NCI-H2029 treated with DMSO at 0.1 percent for 48 hours (cell line): ENCODE data around the gene MMRN2.

Experiments used
- DNase-seq: peaks from one replicate; lab custom pipeline; 2025; lab: John Stamatoyannopoulos, UW

The MMRN2 gene

GRCh38 chr10:86970162-86970981, 13.0 kb upstream of the MMRN2 start:
- DNase-seq: no peak

GRCh38 chr10:86969421-86970041, 12.1 kb upstream of the MMRN2 start:
- DNase-seq: no peak

GRCh38 chr10:86968994-86969355, 11.6 kb upstream of the MMRN2 start:
- no peak for DNase-seq

DNA sequence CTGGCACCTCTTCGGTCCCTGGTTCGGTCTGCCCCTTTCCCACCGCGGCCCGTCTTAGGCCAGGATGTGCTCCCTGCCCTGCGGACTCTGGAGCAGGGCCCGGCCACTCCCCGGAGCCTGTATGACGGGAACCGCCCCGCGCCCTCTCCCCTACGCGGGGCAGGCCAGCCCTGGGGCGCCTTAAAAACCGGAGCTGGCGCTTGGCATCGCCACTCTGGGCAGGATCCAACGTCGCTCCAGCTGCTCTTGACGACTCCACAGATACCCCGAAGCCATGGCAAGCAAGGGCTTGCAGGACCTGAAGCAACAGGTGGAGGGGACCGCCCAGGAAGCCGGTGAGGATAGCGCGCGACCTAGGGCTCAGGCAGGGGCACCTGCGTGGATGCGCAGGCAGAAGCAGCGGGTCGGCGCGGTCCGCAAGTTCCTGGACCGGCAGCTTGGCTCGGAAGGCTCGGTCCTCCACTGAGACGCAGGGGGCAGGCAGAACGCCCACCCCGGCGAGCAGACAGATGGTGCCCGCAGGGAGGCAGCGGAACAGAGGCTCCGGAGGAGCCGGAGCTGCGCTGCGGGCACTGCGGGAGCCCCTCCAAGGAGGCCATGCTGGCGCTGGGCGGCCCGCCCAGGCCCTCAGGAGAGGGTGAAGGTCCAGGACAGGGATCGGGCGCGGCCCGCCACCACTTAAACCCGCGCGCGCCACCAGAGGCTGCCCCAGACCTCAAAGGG, 11.0 kb upstream of the MMRN2 start, which contains the start of gene ADIRF:
Gene ADIRF, plus strand, starts transcription at position 212 of the 723 bp plus-strand sequence. Its CDS starts 63 bp downstream, at position 275.
- DNase-seq: no peak

- no peak for DNase-seq
These were observed 10.1 kb upstream of the MMRN2 start for GRCh38 chr10:86967481-86967941.

DNA sequence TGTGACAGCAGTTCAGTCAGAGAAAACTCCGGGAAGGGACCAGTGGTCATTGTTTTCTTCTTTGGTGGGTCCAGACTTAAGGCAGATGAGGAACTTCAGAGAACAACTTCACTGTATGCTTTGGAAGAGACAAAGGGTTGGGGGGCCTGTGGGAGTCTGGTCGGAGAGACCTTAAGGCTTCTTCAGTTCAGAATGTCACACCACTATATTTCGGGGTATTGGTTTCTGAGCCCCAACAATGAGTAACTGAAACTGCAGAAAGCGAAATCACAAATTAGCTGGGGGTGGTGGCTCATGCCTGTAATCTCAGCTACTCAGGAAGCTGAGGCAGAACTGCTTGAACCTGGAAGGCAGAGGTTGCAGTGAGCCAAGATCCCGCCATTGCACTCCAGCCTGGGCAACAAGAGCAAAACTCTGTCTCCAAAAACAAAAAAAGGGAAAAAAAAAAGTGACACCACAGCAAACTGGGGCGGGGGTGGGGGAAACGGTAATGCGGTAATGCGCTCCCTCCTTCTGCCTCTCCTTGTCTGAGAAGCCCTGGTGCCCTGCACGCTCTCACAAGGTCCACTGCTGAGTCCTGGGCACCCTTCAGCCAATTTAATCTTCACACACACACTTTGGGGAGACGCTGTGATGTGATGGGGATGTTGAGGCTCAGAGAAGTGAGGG, 8.7 kb upstream of the MMRN2 start:
- DNase-seq: no peak

GRCh38 chr10:86964847-86965190, 7.4 kb upstream of the MMRN2 start:
- no peak for DNase-seq

GRCh38 chr10:86964061-86964846, 6.8 kb upstream of the MMRN2 start:
- DNase-seq: no peak

- DNase-seq: no peak
These were observed 6.0 kb upstream of the MMRN2 start for GRCh38 chr10:86963341-86963919.

- DNase-seq: no peak
These were observed 5.5 kb upstream of the MMRN2 start for GRCh38 chr10:86962981-86963310.

- DNase-seq: no peak
These were observed 4.9 kb upstream of the MMRN2 start for GRCh38 chr10:86962136-86962980.

DNA sequence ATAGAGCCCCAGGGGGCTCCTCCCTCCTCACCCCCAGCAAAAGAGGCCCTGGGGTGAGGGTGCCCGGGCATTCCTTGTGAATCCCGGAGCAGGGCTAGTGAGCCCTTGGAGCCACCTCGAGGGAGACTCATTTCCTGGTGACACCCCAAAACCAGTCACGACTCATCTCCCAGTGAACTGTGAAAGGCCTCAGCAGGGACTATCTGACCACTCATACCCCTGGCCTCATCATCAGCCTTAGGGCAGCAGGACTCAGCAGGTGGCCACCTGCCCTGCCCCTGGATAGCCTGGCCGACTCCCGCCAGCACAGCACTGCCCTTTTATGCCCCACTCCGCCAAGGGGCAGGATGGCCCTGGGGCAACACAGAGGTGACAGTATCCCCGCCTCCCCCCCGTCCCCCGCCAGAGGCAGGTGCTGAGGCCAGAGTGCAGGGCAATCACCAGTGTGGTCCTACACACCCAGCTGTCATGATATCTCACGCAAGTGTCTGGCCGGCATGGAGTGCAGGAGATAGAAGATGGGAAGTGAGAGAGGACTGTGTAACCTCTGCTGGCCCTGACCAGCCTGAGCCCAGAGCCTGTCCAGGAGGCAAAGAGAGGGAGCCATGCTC, 4.2 kb upstream of the MMRN2 start:
- DNase-seq: no peak

- no peak for DNase-seq
These were observed 3.5 kb upstream of the MMRN2 start for GRCh38 chr10:86960863-86961434.

DNA sequence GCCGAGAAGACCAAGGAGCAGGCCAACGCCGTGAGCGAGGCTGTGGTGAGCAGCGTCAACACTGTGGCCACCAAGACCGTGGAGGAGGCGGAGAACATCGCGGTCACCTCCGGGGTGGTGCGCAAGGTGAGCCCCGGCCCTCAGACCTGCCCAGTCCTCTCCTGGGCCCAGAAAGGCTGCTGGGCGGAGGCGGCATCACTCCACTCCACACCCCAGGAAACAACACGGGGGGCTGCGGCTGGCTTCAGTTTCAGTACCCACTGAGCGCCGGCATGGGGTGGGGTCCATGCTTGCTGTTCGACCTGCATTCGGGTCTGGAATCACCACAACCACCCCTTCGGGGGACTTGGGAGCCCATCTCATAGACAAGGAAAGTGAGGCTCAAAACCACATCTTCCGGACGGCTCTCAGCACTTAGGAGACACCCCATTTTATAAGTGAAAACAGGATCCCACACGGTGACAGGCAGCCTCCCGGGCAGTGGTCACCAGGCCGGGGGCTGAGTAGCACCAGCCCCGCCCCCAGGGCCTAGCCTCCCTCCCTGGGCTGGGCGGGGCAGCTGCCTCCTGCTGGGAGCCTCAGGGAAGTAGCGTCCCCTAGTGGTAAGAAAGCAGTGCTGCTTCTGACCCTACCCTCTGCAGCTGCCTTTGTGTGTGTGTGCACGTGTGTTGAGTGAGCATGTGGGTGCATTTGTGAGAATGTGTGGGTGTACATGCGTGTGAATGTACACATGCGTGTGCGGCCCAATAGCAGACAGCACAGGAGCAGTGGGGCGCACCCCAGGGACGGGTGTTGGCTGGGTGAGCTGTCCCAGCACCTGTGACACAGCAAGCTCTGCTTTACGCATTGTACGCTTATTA, 2.8 kb upstream of the MMRN2 start:
- DNase-seq: no peak

DNA sequence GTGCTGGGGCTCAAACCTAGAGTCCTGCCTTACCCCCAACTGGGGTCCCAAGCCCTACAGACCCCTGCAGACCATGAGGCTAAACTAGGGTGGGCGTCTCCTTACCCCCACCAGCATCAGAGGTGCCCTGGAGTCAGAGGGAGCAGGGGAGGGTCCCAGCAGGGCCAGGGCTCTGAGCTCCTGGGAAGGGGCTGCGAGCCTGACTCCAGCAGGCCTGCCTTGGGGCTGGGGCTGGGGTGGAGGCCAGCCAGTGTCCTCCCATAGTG, 2.3 kb upstream of the MMRN2 start:
- no peak for DNase-seq

- DNase-seq: no peak
These were observed 1.7 kb upstream of the MMRN2 start for GRCh38 chr10:86958901-86959736.

- no peak for DNase-seq
These were observed 893 bp upstream of the MMRN2 start, which contains the start of gene SNCG for GRCh38 chr10:86958116-86958900. Gene SNCG, plus strand, starts transcription at chr10:86958599. Its CDS starts 99 bp downstream, at chr10:86958698.
